Measurements from ENCODE around the gene IGLL5.

Gene IGLL5

GRCh38 chr22:22887621-22888503, at the start of gene IGLL5:
IGLL5 (plus strand) TSS chr22:22887816; CDS start chr22:22888054, 238 bp downstream.
- no peak for DNase-seq

GRCh38 chr22:22838148-22838786, 49.3 kb upstream of the IGLL5 start:
- DNase-seq = no peak

GRCh38 chr22:22839570-22840314, 47.9 kb upstream of the IGLL5 start:
- DNase-seq = no peak

- DNase-seq = no peak
Observed at GRCh38 chr22:22840780-22841179, 46.8 kb upstream of the IGLL5 start.

- DNase-seq = no peak
Observed at GRCh38 chr22:22841598-22841997, 46.0 kb upstream of the IGLL5 start.

GRCh38 chr22:22842085-22842484, 45.5 kb upstream of the IGLL5 start:
- no peak for DNase-seq

GRCh38 chr22:22843848-22844247, 43.8 kb upstream of the IGLL5 start:
- DNase-seq = no peak

- DNase-seq = no peak
Observed at GRCh38 chr22:22847241-22847640, 40.4 kb upstream of the IGLL5 start.

- no peak for DNase-seq
Observed at GRCh38 chr22:22848364-22848866, 39.2 kb upstream of the IGLL5 start.

GRCh38 chr22:22849640-22850610, 37.7 kb upstream of the IGLL5 start:
- no peak for DNase-seq

GRCh38 chr22:22851969-22852368, 35.6 kb upstream of the IGLL5 start:
- no peak for DNase-seq

GRCh38 chr22:22853713-22854112, 33.9 kb upstream of the IGLL5 start:
- DNase-seq = no peak

- no peak for DNase-seq
Observed at GRCh38 chr22:22854466-22854865, 33.1 kb upstream of the IGLL5 start.

- no peak for DNase-seq
Observed at GRCh38 chr22:22855085-22855484, 32.5 kb upstream of the IGLL5 start.

- no peak for DNase-seq
Observed at GRCh38 chr22:22855617-22856308, 31.9 kb upstream of the IGLL5 start.

GRCh38 chr22:22856364-22856763, 31.3 kb upstream of the IGLL5 start:
- DNase-seq = no peak

- no peak for DNase-seq
Observed at GRCh38 chr22:22856885-22857606, 30.6 kb upstream of the IGLL5 start.

GRCh38 chr22:22857607-22858558, 29.7 kb upstream of the IGLL5 start:
- no peak for DNase-seq

- no peak for DNase-seq
Observed at GRCh38 chr22:22858559-22858937, 29.1 kb upstream of the IGLL5 start.

- no peak for DNase-seq
Observed at GRCh38 chr22:22863001-22863400, 24.6 kb upstream of the IGLL5 start.

Measured in NCI-H446 treated with DMSO at 0.1 percent for 48 hours (cell line).